H9 (cell line): ENCODE results near the gene RERG. TPM values are rescaled to one million over a fixed set of nuclear protein-coding genes. Genes with fewer than 3 reads are reported as not detected.

ENCODE experiments used
- DNase-seq: peaks from one replicate; pipeline ENCODE4 v3.0.0-alpha.2; 2017
- H2AFZ ChIP-seq: one replicate; pipeline ENCODE4 v1.6.1; 2013; ENCODE audit warnings: mild to moderate bottlenecking, low read length, control low read depth, moderate library complexity
- H2AK5ac ChIP-seq: 2 replicates; pipeline ENCODE4 v1.6.1; 2013; ENCODE audit warnings: low read length, control low read depth, mixed read lengths; ENCODE audit not compliant: insufficient read length
- H2BK120ac ChIP-seq: one replicate; pipeline ENCODE4 v1.6.1; 2013; ENCODE audit warnings: low read depth, mild to moderate bottlenecking, low read length, control low read depth, inconsistent platforms; ENCODE audit not compliant: poor library complexity, severe bottlenecking
- H2BK12ac ChIP-seq: 2 replicates; pipeline ENCODE4 v1.6.1; 2013; ENCODE audit warnings: low read length, control low read depth, mixed read lengths, low read depth; ENCODE audit not compliant: insufficient read length
- H2BK15ac ChIP-seq: 2 replicates; pipeline ENCODE4 v1.6.1; 2013; ENCODE audit warnings: low read depth, low read length, control low read depth
- H2BK20ac ChIP-seq: one replicate; pipeline ENCODE4 v1.6.1; 2013; ENCODE audit warnings: low read depth, mild to moderate bottlenecking, low read length, control low read depth, inconsistent platforms; ENCODE audit not compliant: poor library complexity, severe bottlenecking
- H2BK5ac ChIP-seq: 2 replicates; pipeline ENCODE4 v1.6.1; 2013; ENCODE audit warnings: low read length, control low read depth, mixed read lengths; ENCODE audit not compliant: insufficient read length
- H3K14ac ChIP-seq: 2 replicates; pipeline ENCODE4 v1.6.1; 2013; ENCODE audit warnings: low read length, control low read depth; ENCODE audit not compliant: insufficient read depth
- H3K18ac ChIP-seq: 2 replicates; pipeline ENCODE4 v1.6.1; 2013; ENCODE audit warnings: low read depth, mild to moderate bottlenecking, mixed read lengths, low read length, control low read depth; ENCODE audit not compliant: insufficient read length
- H3K23ac ChIP-seq: 2 replicates; pipeline ENCODE4 v1.6.1; 2013; ENCODE audit warnings: low read length, control low read depth, mixed read lengths, low read depth; ENCODE audit not compliant: insufficient read length
- H3K23me2 ChIP-seq: 2 replicates; pipeline ENCODE4 v1.6.1; 2013; ENCODE audit warnings: low read depth, mild to moderate bottlenecking, mixed read lengths, low read length, control low read depth; ENCODE audit not compliant: insufficient read length, poor library complexity, severe bottlenecking
- H3K27ac ChIP-seq: 2 replicates; pipeline ENCODE4 v1.5.1; 2013; ENCODE audit warnings: low read length, control low read depth, mixed read lengths, low read depth; ENCODE audit not compliant: insufficient read length
- H3K27me3 ChIP-seq: 2 replicates; pipeline ENCODE4 v1.6.1; 2013; ENCODE audit warnings: low read length, control low read depth, inconsistent platforms; ENCODE audit not compliant: insufficient read depth
- H3K4ac ChIP-seq: 2 replicates; pipeline ENCODE4 v1.6.1; 2013; ENCODE audit warnings: low read depth, mild to moderate bottlenecking, control low read depth, inconsistent platforms, low read length, moderate library complexity
- H3K4me1 ChIP-seq: 2 replicates; pipeline ENCODE4 v1.6.1; 2013; ENCODE audit warnings: low read length, control low read depth, inconsistent platforms; ENCODE audit not compliant: insufficient read depth
- H3K4me2 ChIP-seq: 2 replicates; pipeline ENCODE4 v1.6.1; 2013; ENCODE audit warnings: low read length, control low read depth, mixed read lengths; ENCODE audit not compliant: insufficient read length, insufficient read depth
- H3K56ac ChIP-seq: 2 replicates; pipeline ENCODE4 v1.6.1; 2013; ENCODE audit warnings: low read depth, mild to moderate bottlenecking, mixed read lengths, low read length, control low read depth; ENCODE audit not compliant: insufficient read length
- H3K79me1 ChIP-seq: 2 replicates; pipeline ENCODE4 v1.6.1; 2013; ENCODE audit warnings: low read depth, mild to moderate bottlenecking, moderate library complexity, low read length, control low read depth, inconsistent platforms; ENCODE audit not compliant: insufficient read depth, poor library complexity, severe bottlenecking
- H3K79me2 ChIP-seq: 2 replicates; pipeline ENCODE4 v1.6.1; 2013; ENCODE audit warnings: low read length, control low read depth, inconsistent platforms; ENCODE audit not compliant: insufficient read depth
- H3K9ac ChIP-seq: 2 replicates; pipeline ENCODE4 v1.6.1; 2013; ENCODE audit warnings: low read length, control low read depth, mixed read lengths; ENCODE audit not compliant: insufficient read length; ENCODE audit errors: extremely low read depth
- H3K9me3 ChIP-seq: one replicate; pipeline ENCODE4 v1.6.1; 2013; ENCODE audit warnings: low read depth, low read length, inconsistent platforms; ENCODE audit not compliant: control insufficient read depth
- H3T11ph ChIP-seq: one replicate; pipeline ENCODE4 v1.6.1; 2013; ENCODE audit warnings: mild to moderate bottlenecking, low read length, control low read depth, inconsistent platforms
- H4K20me1 ChIP-seq: one replicate; pipeline ENCODE4 v1.6.1; 2013; ENCODE audit not compliant: control insufficient read depth, insufficient read length, insufficient read depth
- H4K5ac ChIP-seq: 2 replicates; pipeline ENCODE4 v1.6.1; 2013; ENCODE audit warnings: low read depth, mild to moderate bottlenecking, mixed read lengths, low read length, control low read depth; ENCODE audit not compliant: insufficient read length
- H4K8ac ChIP-seq: replicated peaks from 2 replicates; pipeline ENCODE4 v1.6.1; 2013; ENCODE audit warnings: low read length, control low read depth, mixed read lengths, low read depth; ENCODE audit not compliant: insufficient read length
- H4K91ac ChIP-seq: 2 replicates; pipeline ENCODE4 v1.6.1; 2013; ENCODE audit warnings: low read depth, mild to moderate bottlenecking, moderate library complexity, mixed read lengths, low read length, control low read depth; ENCODE audit not compliant: insufficient read length
- H3K27ac Mint-ChIP-seq, 3 experiments: 2 replicates in 2 of 3; 3 replicates in 1 of 3; pipeline ENCODE4 v1.8.0; 2020 to 2021; ENCODE audit warnings: mixed read lengths in 3 of 3, mild to moderate bottlenecking in 1 of 3, moderate library complexity in 1 of 3
- H3K27me3 Mint-ChIP-seq: 2 replicates; pipeline ENCODE4 v1.8.0; 2021; ENCODE audit warnings: low read depth, mild to moderate bottlenecking, moderate library complexity, mixed read lengths
- H3K36me3 Mint-ChIP-seq, 3 experiments: 2 replicates in 2 of 3; 3 replicates in 1 of 3; pipeline ENCODE4 v1.8.0; 2020 to 2021; ENCODE audit warnings: low read depth in 3 of 3, mixed read lengths in 3 of 3; ENCODE audit not compliant: insufficient read depth in 1 of 3
- H3K4me1 Mint-ChIP-seq, 2 experiments: 2 replicates each; pipeline ENCODE4 v1.8.0; 2020; ENCODE audit warnings: mixed read lengths in 2 of 2
- H3K4me3 Mint-ChIP-seq, 2 experiments: 2 replicates in 1 of 2; 3 replicates in 1 of 2; pipeline ENCODE4 v1.8.0; 2020 to 2021; ENCODE audit warnings: mild to moderate bottlenecking in 2 of 2, mixed read lengths in 2 of 2, moderate library complexity in 1 of 2
- H3K9me3 Mint-ChIP-seq, 2 experiments: 2 replicates in 1 of 2; 3 replicates in 1 of 2; pipeline ENCODE4 v1.8.0; 2020; ENCODE audit warnings: mild to moderate bottlenecking in 2 of 2, mixed read lengths in 2 of 2, moderate library complexity in 1 of 2
- total RNA-seq: library from RNA; stranded (reverse); gene quantifications from 2 replicates; pipeline ENCODE4 v1.2.1, GENCODE V29; 2021
- TF ChIP-seq, protein P1 (sequence below): fragments of 200-600 bp; sonication (generic); conservative IDR thresholded peaks from 3 replicates; pipeline ENCODE4 v1.8.0; 2021; ENCODE audit warnings: antibody characterized with exemption, mild to moderate bottlenecking

Gene RERG
- total RNA-seq, 1 experiment from 2014 or later: not detected

DNA sequence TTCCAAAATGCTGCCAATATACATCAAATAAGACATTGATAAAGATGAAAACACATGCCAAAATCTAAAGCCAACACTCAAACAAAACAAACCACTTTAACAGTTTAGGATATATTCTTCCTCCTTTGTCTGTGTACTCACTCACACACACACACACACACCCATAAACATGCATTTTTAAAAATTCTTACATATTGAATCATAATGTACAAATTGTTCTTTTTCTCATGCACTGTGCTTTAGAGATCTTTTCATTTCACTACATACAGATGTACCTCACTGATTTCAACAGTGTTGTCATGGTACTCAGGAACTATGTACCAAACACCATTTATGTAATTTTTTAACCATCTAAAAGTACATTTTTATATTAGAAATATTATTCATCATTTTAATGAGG, 9.5 kb upstream of the RERG start:
- Mint-ChIP-seq H3K9me3 (0 out of 5 replicates have a peak, but pooled peaks cover 0 to 1% of the 10 kb centered on the region in 2 experiments), H3K27me3 (peaks cover 10% of the 10 kb centered on the region), H3K36me3 (no peaks in the 10 kb centered on the region), H3K27ac (no peak overlapping the region), H3K4me3 (no peak overlapping the region), H3K4me1 (no peaks in the 10 kb centered on the region)
- Histone ChIP-seq H3K23ac (no peak overlapping the region), H2BK12ac (no peak overlapping the region), H4K5ac (no peak overlapping the region), H3K9ac (no peak overlapping the region), H3K56ac (no peak overlapping the region), H4K20me1 (no peaks in the 10 kb centered on the region), H2AFZ (no peak overlapping the region), H2BK5ac (no peak overlapping the region), H4K8ac (no peak overlapping the region), H3K4me2 (no peak overlapping the region), H3K4ac (no peak overlapping the region), H3K27me3 (no peaks in the 10 kb centered on the region), H3K79me2 (no peaks in the 10 kb centered on the region), H2BK15ac (no peak overlapping the region), H3K27ac (no peak overlapping the region), H2AK5ac (no peak overlapping the region), H3K4me1 (no peaks in the 10 kb centered on the region), H3T11ph (no peak overlapping the region), H3K23me2 (no peaks in the 10 kb centered on the region), H3K9me3 (no peaks in the 10 kb centered on the region), H3K14ac (no peak overlapping the region), H2BK120ac (no peak overlapping the region), H2BK20ac (no peak overlapping the region), H3K79me1 (no peaks in the 10 kb centered on the region), H3K18ac (no peak overlapping the region), H4K91ac (no peak overlapping the region)
- no peak for DNase-seq
- TF ChIP-seq, protein P1, sequence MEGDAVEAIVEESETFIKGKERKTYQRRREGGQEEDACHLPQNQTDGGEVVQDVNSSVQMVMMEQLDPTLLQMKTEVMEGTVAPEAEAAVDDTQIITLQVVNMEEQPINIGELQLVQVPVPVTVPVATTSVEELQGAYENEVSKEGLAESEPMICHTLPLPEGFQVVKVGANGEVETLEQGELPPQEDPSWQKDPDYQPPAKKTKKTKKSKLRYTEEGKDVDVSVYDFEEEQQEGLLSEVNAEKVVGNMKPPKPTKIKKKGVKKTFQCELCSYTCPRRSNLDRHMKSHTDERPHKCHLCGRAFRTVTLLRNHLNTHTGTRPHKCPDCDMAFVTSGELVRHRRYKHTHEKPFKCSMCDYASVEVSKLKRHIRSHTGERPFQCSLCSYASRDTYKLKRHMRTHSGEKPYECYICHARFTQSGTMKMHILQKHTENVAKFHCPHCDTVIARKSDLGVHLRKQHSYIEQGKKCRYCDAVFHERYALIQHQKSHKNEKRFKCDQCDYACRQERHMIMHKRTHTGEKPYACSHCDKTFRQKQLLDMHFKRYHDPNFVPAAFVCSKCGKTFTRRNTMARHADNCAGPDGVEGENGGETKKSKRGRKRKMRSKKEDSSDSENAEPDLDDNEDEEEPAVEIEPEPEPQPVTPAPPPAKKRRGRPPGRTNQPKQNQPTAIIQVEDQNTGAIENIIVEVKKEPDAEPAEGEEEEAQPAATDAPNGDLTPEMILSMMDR: no peak
